ENCODE measurements around the gene RAP1A.

Gene RAP1A

DNA sequence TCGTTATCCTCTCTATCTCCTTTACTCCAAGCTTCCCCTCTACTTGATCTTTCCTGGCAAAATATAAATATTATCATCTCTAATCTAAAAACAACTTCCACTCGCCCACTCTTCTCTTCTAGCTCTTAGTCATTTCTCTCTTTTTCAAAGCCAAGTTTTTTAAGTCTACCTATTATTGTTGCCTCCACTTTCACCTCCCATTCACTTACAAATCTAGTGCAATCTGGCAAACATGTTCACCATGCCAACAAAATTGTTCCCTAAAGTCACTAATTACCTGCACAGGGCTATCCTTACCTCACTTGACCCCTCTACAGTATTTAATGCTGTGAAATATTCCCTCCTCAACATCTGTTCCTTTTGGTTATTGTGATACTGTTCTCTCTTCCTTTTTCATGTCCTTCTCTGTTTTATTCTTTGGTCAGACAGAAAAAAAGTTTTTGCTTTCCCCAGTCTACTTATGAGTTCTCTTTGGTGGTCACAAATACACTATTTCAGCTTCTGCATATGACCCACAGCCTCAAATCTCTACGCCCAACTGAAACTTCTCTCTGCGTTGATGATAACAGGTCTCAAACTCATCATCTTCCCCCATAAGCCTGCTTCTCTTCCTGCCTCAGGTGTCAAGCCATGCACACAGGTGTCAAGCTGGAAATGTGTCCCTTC is 31.9 kb upstream of the RAP1A start:
- Histone ChIP-seq H3K4me2 (no peak overlapping the region), H4K20me1 (ENCODE audit: insufficient read depth) (no peaks in the 10 kb centered on the region), H3K9ac (no peak overlapping the region), H3K79me2 (ENCODE audit: insufficient read depth, low read depth) (no peaks in the 10 kb centered on the region), H2AFZ (ENCODE audit: low read depth) (no peak overlapping the region), H3K4me1 (ENCODE audit: low read depth, poor library complexity, severe bottlenecking) (peaks cover 18% of the 10 kb centered on the region), H3K36me3 (ENCODE audit: insufficient read depth) (no peaks in the 10 kb centered on the region), H3K4me3 (IDR thresholded peaks at IDR 0.05; ENCODE audit: insufficient read depth, low read depth, low read length) (no peak overlapping the region), H3K27ac (no peak overlapping the region), H3K27me3 (ENCODE audit: insufficient read depth, low read depth) (no peaks in the 10 kb centered on the region)
- TF ChIP-seq, protein P1, sequence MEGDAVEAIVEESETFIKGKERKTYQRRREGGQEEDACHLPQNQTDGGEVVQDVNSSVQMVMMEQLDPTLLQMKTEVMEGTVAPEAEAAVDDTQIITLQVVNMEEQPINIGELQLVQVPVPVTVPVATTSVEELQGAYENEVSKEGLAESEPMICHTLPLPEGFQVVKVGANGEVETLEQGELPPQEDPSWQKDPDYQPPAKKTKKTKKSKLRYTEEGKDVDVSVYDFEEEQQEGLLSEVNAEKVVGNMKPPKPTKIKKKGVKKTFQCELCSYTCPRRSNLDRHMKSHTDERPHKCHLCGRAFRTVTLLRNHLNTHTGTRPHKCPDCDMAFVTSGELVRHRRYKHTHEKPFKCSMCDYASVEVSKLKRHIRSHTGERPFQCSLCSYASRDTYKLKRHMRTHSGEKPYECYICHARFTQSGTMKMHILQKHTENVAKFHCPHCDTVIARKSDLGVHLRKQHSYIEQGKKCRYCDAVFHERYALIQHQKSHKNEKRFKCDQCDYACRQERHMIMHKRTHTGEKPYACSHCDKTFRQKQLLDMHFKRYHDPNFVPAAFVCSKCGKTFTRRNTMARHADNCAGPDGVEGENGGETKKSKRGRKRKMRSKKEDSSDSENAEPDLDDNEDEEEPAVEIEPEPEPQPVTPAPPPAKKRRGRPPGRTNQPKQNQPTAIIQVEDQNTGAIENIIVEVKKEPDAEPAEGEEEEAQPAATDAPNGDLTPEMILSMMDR (conservative IDR thresholded peaks at IDR 0.05; ENCODE audit: low read depth, low read length) = no peak

DNA sequence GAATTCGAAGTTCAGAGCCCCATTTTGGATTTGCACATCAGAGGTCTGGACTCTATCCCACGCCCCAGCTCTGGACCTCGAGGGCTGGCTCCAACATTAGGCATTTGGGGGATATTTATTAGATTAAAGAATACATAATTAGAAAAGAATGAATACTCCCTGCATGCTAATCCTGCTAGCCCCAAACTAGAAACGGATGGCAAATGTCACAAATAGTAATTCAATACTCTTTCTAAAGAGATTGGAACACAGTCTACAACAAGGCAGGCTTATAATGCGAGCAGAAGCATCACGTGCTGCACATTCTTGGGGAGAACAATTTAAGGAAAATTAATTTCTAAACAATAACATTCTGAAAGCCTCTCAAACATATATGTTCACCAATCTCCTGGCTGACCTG is 27.7 kb upstream of the RAP1A start:
- peaks cover 58% of the 10 kb centered on the region for H3K4me1 ChIP-seq (ENCODE audit: low read depth, poor library complexity, severe bottlenecking)
- H3K4me2 ChIP-seq = peak overlapping the region; percentile 85; the same call in 1 of the 2 replicates

DNA sequence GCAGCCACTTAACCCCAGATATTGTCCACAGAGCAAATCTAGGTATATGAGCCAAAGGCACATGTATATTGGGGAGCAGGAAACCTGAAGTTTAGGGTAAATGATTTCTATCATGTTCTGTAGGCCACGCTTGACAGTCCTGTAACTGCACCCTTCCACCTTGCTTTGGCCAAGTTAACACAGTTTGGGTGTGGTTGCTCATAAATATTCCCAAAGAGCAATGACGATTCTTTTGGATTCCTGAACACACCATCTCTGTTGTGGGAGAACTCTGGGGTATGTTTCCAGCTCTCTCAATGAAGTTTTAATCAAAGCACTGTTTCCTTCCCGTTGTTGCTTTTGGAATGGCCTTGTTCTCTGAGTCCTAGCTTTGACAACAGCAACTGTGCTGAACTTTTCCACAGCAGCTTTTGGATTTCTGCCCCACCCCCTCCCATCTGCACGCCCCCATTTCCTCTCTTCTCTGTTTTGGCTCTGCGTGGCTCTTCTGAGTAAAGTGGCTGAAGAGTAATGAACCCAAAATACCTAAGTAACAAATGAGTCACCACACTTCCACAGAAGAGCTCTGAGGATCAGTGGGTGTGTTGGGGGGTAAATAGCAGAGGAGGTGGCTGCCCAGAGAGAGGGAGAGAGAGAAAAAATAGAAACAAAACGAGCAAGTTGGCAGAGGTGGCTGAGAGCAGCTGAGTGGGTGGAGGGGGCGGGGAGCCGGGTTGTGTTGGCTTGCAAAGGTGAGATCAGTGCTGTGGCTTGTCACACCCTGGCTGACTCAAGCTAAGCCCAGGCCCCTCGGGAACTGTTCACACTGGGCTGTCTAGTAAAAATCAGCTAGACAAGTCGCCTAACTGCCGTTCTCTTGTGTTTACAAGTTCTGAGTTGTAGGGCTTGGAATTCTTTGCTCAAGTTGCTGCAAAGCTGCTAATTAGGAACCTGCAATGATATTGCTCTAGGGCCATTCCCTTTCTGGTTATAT is 26.9 kb upstream of the RAP1A start:
- peak overlapping the region; percentile 77 for H3K27ac ChIP-seq
- H3K9ac ChIP-seq = peak overlapping the region; percentile 23; the same call in 1 of the 2 replicates
- H3K4me1 ChIP-seq (ENCODE audit: low read depth, poor library complexity, severe bottlenecking) = peaks cover 65% of the 10 kb centered on the region

More for the DNA sequence above, 27.7 kb upstream of the RAP1A start:
- Histone ChIP-seq H4K20me1 (ENCODE audit: insufficient read depth) (no peaks in the 10 kb centered on the region), H3K79me2 (ENCODE audit: insufficient read depth, low read depth) (no peaks in the 10 kb centered on the region), H3K27ac (peak overlapping the region; percentile 77), H3K36me3 (ENCODE audit: insufficient read depth) (no peaks in the 10 kb centered on the region), H3K9ac (no peak overlapping the region), H3K27me3 (ENCODE audit: insufficient read depth, low read depth) (no peaks in the 10 kb centered on the region), H2AFZ (ENCODE audit: low read depth) (peak overlapping the region; percentile 64; the same call in 1 of the 2 replicates), H3K4me3 (IDR thresholded peaks at IDR 0.05; ENCODE audit: insufficient read depth, low read depth, low read length) (peak overlapping the region; percentile 26)
- TF ChIP-seq, protein P1 (conservative IDR thresholded peaks at IDR 0.05; ENCODE audit: low read depth, low read length) = no peak

More for the DNA sequence above, 26.9 kb upstream of the RAP1A start:
- no peaks in the 10 kb centered on the region for H3K27me3 ChIP-seq (ENCODE audit: insufficient read depth, low read depth)
- peak overlapping the region; percentile 85 for H3K4me2 ChIP-seq
- peak overlapping the region; percentile 26 for H3K4me3 ChIP-seq (IDR thresholded peaks at IDR 0.05; ENCODE audit: insufficient read depth, low read depth, low read length)
- H4K20me1 ChIP-seq (ENCODE audit: insufficient read depth) = no peaks in the 10 kb centered on the region
- TF ChIP-seq, protein P1 (conservative IDR thresholded peaks at IDR 0.05; ENCODE audit: low read depth, low read length) = no peak
- no peaks in the 10 kb centered on the region for H3K79me2 ChIP-seq (ENCODE audit: insufficient read depth, low read depth)
- H2AFZ ChIP-seq (ENCODE audit: low read depth) = peak overlapping the region; percentile 64; the same call in 1 of the 2 replicates
- H3K36me3 ChIP-seq (ENCODE audit: insufficient read depth) = no peaks in the 10 kb centered on the region

All from KMS-11 (cell line).